K562 (cell line): ENCODE results near the gene FTSJ1. TPM values are rescaled to one million over a fixed set of nuclear protein-coding genes. Genes with fewer than 3 reads are reported as not detected.

ENCODE experiments used
- ARID1B ChIP-seq: fragments of 450-650 bp; IDR thresholded peaks from 2 replicates; pipeline ENCODE4 v1.6.1; 2016; ENCODE audit warnings: antibody characterized with exemption, mild to moderate bottlenecking, inconsistent platforms
- BHLHE40 ChIP-seq: IDR thresholded peaks from 2 replicates; pipeline ENCODE4 v1.6.1; 2011; ENCODE audit warnings: low read length, improper control_type of control experiment
- BRF1 ChIP-seq: IDR thresholded peaks from 3 replicates; pipeline ENCODE4 v1.6.1; 2011; ENCODE audit warnings: borderline replicate concordance, mild to moderate bottlenecking; ENCODE audit not compliant: insufficient read length; ENCODE audit errors: extremely low read depth
- CBFB ChIP-seq: sonication (generic); formaldehyde crosslinking; IDR thresholded peaks from 2 replicates; pipeline ENCODE4 v1.4.0; 2020; ENCODE audit warnings: mild to moderate bottlenecking, missing genetic modification reagents
- CTBP1 ChIP-seq: fragments of 450-650 bp; IDR thresholded peaks from 2 replicates; pipeline ENCODE4 v1.6.1; 2016; ENCODE audit warnings: borderline replicate concordance
- DPF2 ChIP-seq: fragments of 450-650 bp; IDR thresholded peaks from 2 replicates; pipeline ENCODE4 v1.6.1; 2016
- ELF4 ChIP-seq: fragments of 450-650 bp; formaldehyde crosslinking; IDR thresholded peaks from 2 replicates; pipeline ENCODE4 v1.4.0; 2022; ENCODE audit warnings: missing genetic modification characterization
- FOS ChIP-seq: IDR thresholded peaks from 3 replicates; pipeline ENCODE4 v1.6.1; 2011; ENCODE audit not compliant: insufficient read length; ENCODE audit errors: extremely low read depth
- FOSL1 ChIP-seq: fragments of 200-800 bp; sonication (Bioruptor generic); conservative IDR thresholded peaks from 2 replicates; pipeline ENCODE4 v1.6.1; 2016; ENCODE audit warnings: missing genetic modification characterization, missing compliant biosample characterization
- HDAC1 ChIP-seq, 2 experiments: fragments of 450-650 bp; IDR thresholded peaks; 2 replicates each; pipeline ENCODE4 v1.6.1; 2016 to 2017; ENCODE audit warnings: inconsistent platforms in 1 of 2, mild to moderate bottlenecking in 1 of 2, moderate library complexity in 1 of 2
- HIVEP1 ChIP-seq: fragments of 250-450 bp; sonication (Bioruptor Pico); IDR thresholded peaks from 2 replicates; pipeline ENCODE4 v1.4.0; 2020; ENCODE audit warnings: mild to moderate bottlenecking
- KLF10 ChIP-seq: fragments of 250-450 bp; sonication (Bioruptor Pico); IDR thresholded peaks from 2 replicates; pipeline ENCODE4 v1.6.1; 2021; ENCODE audit warnings: matching md5 sums
- LCOR ChIP-seq: sonication (generic); formaldehyde crosslinking; IDR thresholded peaks from 2 replicates; pipeline ENCODE4 v1.8.0; 2022; ENCODE audit warnings: mild to moderate bottlenecking, missing genetic modification reagents
- NR2C2 ChIP-seq, 2 experiments: fragments of 200-800 bp in 1 of 2; sonication (Bioruptor generic) in 1 of 2; sonication (generic) in 1 of 2; formaldehyde crosslinking in 1 of 2; IDR thresholded peaks; 2 replicates each; pipeline versions ENCODE4 v1.6.1 to v1.8.0; 2016 to 2022; ENCODE audit warnings: mild to moderate bottlenecking in 1 of 2, missing compliant biosample characterization in 1 of 2, missing genetic modification characterization in 1 of 2, missing genetic modification reagents in 1 of 2
- NRF1 ChIP-seq, 2 experiments: fragments of 450-650 bp; IDR thresholded peaks in 1 of 2; conservative IDR thresholded peaks in 1 of 2; 2 replicates each; pipeline ENCODE4 v1.6.1; 2014; ENCODE audit warnings: mild to moderate bottlenecking in 2 of 2
- POLR2AphosphoS5 ChIP-seq: IDR thresholded peaks from 2 replicates; pipeline ENCODE4 v1.6.1; 2011; ENCODE audit warnings: mild to moderate bottlenecking, low read depth, low read length, moderate library complexity; ENCODE audit not compliant: control insufficient read depth, insufficient read depth
- RBM25 ChIP-seq: fragments of 200-400 bp; formaldehyde crosslinking; IDR thresholded peaks from 2 replicates; pipeline ENCODE4 v1.6.1; 2018; ENCODE audit warnings: low read length, low read depth, moderate library complexity; ENCODE audit not compliant: severe bottlenecking
- SIN3A ChIP-seq, 2 experiments: fragments of 150-350 bp in 1 of 2; IDR thresholded peaks; 2 replicates each; pipeline ENCODE4 v1.6.1; 2011 to 2016; ENCODE audit warnings: borderline replicate concordance in 2 of 2, low read depth in 2 of 2, low read length in 2 of 2, mild to moderate bottlenecking in 2 of 2, moderate library complexity in 2 of 2; ENCODE audit not compliant: control insufficient read depth in 1 of 2
- SMARCA4 ChIP-seq: fragments of 450-650 bp; IDR thresholded peaks from 2 replicates; pipeline ENCODE4 v1.6.1; 2016
- SREBF1 ChIP-seq: fragments of 150-350 bp; IDR thresholded peaks from 2 replicates; pipeline ENCODE4 v1.6.1; 2014; ENCODE audit warnings: antibody characterized with exemption, low read depth, low read length, borderline replicate concordance
- TARDBP ChIP-seq: fragments of 450-650 bp; IDR thresholded peaks from 2 replicates; pipeline ENCODE4 v1.6.1; 2016
- TCF7 ChIP-seq: sonication (generic); IDR thresholded peaks from 2 replicates; pipeline ENCODE4 v1.6.1; 2016; ENCODE audit warnings: antibody characterized with exemption, borderline replicate concordance
- ZC3H11A ChIP-seq: IDR thresholded peaks from 2 replicates; pipeline ENCODE4 v1.6.1; 2012; ENCODE audit warnings: low read depth, low read length, improper control_type of control experiment
- ZNF263 ChIP-seq: sonication (generic); formaldehyde crosslinking; IDR thresholded peaks from 2 replicates; pipeline ENCODE4 v1.8.0; 2022; ENCODE audit warnings: mild to moderate bottlenecking, missing genetic modification reagents, borderline replicate concordance
- ZNF699 ChIP-seq: fragments of 250-450 bp; sonication (Bioruptor Pico); IDR thresholded peaks from 2 replicates; pipeline ENCODE4 v1.8.0; 2021; ENCODE audit warnings: mild to moderate bottlenecking, moderate library complexity; ENCODE audit not compliant: insufficient replicate concordance
- polyA plus RNA-seq, 8 experiments: library from polyadenylated mRNA; depleted of rRNA in 4 of 8; stranded (reverse) in 5 of 8; unstranded in 3 of 8; fragments of >200 nt; fragmentation: Nextera tagmentation in 2 of 8; fragmentation: Illumina TruSeq in 1 of 8; extraction: Ambion mirVana in 2 of 8; extraction: Trizol in 1 of 8; gene quantifications; 2 replicates each; pipeline versions ENCODE4 v1.2.1 to v1.2.3, GENCODE V29; 2011 to 2014; ENCODE audit warnings: inconsistent platforms in 1 of 8, missing spikeins in 1 of 8
- total RNA-seq, 7 experiments: library from RNA; depleted of rRNA in 6 of 7; stranded (reverse); fragments of >200 nt in 6 of 7; fragmentation: Illumina TruSeq in 2 of 7; extraction: Trizol in 2 of 7; gene quantifications; 2 replicates each; pipeline versions ENCODE4 v1.2.1 to v1.2.3, GENCODE V29; 2011 to 2021; ENCODE audit warnings: low replicate concordance in 1 of 7
- TF ChIP-seq, protein P1 (sequence below): fragments of 250-450 bp; sonication (Bioruptor Pico); IDR thresholded peaks from 2 replicates; pipeline ENCODE4 v1.5.0; 2021; ENCODE audit warnings: mild to moderate bottlenecking, borderline replicate concordance
- TF ChIP-seq, protein P2 (sequence below): fragments of 450-650 bp; formaldehyde crosslinking; IDR thresholded peaks from 2 replicates; pipeline ENCODE4 v1.4.0; 2022; ENCODE audit warnings: missing genetic modification characterization

The FTSJ1 gene
- total and polyA plus RNA-seq, 9 of the 15 experiments (the other 6 are each of a cell fraction or from before 2014, with no cell fraction given), result 12.2 to 95.6 (median 71.6) TPM

GRCh38 chrX:48492293-48492910 is 16.4 kb downstream of the FTSJ1 start (continued):
- TF ChIP-seq, protein P1, sequence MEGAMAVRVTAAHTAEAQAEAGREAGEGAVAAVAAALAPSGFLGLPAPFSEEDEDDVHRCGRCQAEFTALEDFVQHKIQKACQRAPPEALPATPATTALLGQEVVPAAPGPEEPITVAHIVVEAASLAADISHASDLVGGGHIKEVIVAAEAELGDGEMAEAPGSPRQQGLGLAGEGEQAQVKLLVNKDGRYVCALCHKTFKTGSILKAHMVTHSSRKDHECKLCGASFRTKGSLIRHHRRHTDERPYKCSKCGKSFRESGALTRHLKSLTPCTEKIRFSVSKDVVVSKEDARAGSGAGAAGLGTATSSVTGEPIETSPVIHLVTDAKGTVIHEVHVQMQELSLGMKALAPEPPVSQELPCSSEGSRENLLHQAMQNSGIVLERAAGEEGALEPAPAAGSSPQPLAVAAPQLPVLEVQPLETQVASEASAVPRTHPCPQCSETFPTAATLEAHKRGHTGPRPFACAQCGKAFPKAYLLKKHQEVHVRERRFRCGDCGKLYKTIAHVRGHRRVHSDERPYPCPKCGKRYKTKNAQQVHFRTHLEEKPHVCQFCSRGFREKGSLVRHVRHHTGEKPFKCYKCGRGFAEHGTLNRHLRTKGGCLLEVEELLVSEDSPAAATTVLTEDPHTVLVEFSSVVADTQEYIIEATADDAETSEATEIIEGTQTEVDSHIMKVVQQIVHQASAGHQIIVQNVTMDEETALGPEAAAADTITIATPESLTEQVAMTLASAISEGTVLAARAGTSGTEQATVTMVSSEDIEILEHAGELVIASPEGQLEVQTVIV (CRISPR knock-in tag), result no peak
- TF ChIP-seq BHLHE40, result no peak
- no peak for TF ChIP-seq TARDBP
- TF ChIP-seq ZC3H11A, result no peak
- TF ChIP-seq ELF4 (CRISPR knock-in tag), result no peak
- no peak for TF ChIP-seq TCF7
- TF ChIP-seq ZNF699, result no peak
- TF ChIP-seq HDAC1 (IDR thresholded peaks at IDR 0.05), result 0 out of 4 replicates have a peak, but pooled peaks of 1 of the 2 experiments have one; percentile 13
- TF ChIP-seq HIVEP1, result no peak
- TF ChIP-seq DPF2, result peak; percentile 55
- TF ChIP-seq CTBP1, result peak; percentile 39; the same call in 1 of the 2 replicates
- TF ChIP-seq NRF1 (conservative IDR thresholded peaks at IDR 0.05 in 1 of 2, IDR thresholded peaks at IDR 0.05 in 1 of 2), result no peak
- no peak for TF ChIP-seq KLF10 (CRISPR knock-in tag)
- no peak for TF ChIP-seq ZNF263 (CRISPR knock-in tag)
- TF ChIP-seq ARID1B, result peak; percentile 66
- TF ChIP-seq FOSL1 (tag), result peak; percentile 93
- peak; percentile 65; the same call in 1 of the 2 replicates for TF ChIP-seq SMARCA4
- peak; percentile 34 for TF ChIP-seq FOS
- no peak for TF ChIP-seq RBM25
- TF ChIP-seq SREBF1, result no peak
- TF ChIP-seq POLR2AphosphoS5, result no peak
- no peak for TF ChIP-seq BRF1
- TF ChIP-seq, protein P2, sequence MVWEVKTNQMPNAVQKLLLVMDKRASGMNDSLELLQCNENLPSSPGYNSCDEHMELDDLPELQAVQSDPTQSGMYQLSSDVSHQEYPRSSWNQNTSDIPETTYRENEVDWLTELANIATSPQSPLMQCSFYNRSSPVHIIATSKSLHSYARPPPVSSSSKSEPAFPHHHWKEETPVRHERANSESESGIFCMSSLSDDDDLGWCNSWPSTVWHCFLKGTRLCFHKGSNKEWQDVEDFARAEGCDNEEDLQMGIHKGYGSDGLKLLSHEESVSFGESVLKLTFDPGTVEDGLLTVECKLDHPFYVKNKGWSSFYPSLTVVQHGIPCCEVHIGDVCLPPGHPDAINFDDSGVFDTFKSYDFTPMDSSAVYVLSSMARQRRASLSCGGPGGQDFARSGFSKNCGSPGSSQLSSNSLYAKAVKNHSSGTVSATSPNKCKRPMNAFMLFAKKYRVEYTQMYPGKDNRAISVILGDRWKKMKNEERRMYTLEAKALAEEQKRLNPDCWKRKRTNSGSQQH, result no peak
- no peak for TF ChIP-seq SIN3A (IDR thresholded peaks at IDR 0.05; ENCODE audit: borderline replicate concordance in 2 of 2, control insufficient read depth in 1 of 2, low read depth in 2 of 2, low read length in 2 of 2)
- no peak for TF ChIP-seq CBFB (CRISPR knock-in tag)
- TF ChIP-seq LCOR (CRISPR knock-in tag), result 0 out of 2 replicates have a peak, but pooled peaks have one; percentile 56
- no peak for TF ChIP-seq NR2C2 (CRISPR knock-in tag; IDR thresholded peaks at IDR 0.05)
- 0 out of 2 replicates have a peak, but pooled peaks have one; percentile 19 for TF ChIP-seq NR2C2 (tag; IDR thresholded peaks at IDR 0.05)
